Measurements from ENCODE around the gene POGK. TPM values are rescaled to one million over a fixed set of nuclear protein-coding genes. Genes with fewer than 3 reads are reported as not detected.

POGK gene
- polyA plus RNA-seq, 1 donor from 2014 or later: 39.3 TPM

DNA sequence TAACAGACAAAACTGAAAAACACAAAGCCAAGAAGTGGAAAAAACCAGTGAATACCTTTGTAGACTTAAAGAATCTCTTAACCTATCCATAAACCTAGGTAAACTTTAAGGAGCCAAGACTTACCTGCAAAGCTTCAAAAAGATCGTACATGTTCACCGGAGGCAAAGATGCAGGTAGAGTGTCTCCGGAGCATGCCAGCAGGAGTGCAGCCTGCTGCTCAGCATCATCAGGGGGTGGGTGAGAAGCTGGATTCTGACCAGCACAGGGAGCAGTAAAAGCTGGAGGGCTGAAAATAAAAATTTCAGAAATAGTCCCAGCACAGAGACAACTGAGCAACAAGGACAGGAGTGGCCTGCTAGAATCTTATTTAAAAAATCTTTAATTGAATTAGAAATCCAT lies 18.7 kb downstream of the POGK start:
- Histone ChIP-seq H3K4me3 (ENCODE audit: low read length) (no peak overlapping the region), H3K27me3 (ENCODE audit: insufficient read depth, low read depth, low read length) (no peaks in the 10 kb centered on the region), H3F3A (ENCODE audit: insufficient read depth, low read length, poor library complexity, severe bottlenecking) (no peaks in the 10 kb centered on the region), H2AFZ (ENCODE audit: low read depth, low read length) (no peak overlapping the region), H3K9me2 (ENCODE audit: insufficient read depth, low read length) (no peaks in the 10 kb centered on the region), H3K79me2 (replicated peaks; ENCODE audit: insufficient read depth, low read length) (no peaks in the 10 kb centered on the region), H3K27ac (ENCODE audit: low read length) (no peak overlapping the region), H3K36me3 (ENCODE audit: insufficient read depth, low read length) (peaks cover 11% of the 10 kb centered on the region), H3K9me3 (ENCODE audit: low read length) (no peaks in the 10 kb centered on the region), H4K20me1 (ENCODE audit: insufficient read depth) (no peaks in the 10 kb centered on the region), H3K4me2 (ENCODE audit: low read length) (no peak overlapping the region), H3K9ac (ENCODE audit: low read length) (no peak overlapping the region)
- TF ChIP-seq POLR2AphosphoS5 (IDR thresholded peaks at IDR 0.05) (no peak), SMC3 (conservative IDR thresholded peaks at IDR 0.05; ENCODE audit: poor library complexity) (no peak), RAD21 (conservative IDR thresholded peaks at IDR 0.05) (no peak), EZH2 (IDR thresholded peaks at IDR 0.05; ENCODE audit: borderline replicate concordance, insufficient read depth, low read length, poor library complexity, severe bottlenecking) (no peak), EP300 (conservative IDR thresholded peaks at IDR 0.05; ENCODE audit: poor library complexity, severe bottlenecking) (no peak), MXI1 (conservative IDR thresholded peaks at IDR 0.05; ENCODE audit: poor library complexity, severe bottlenecking) (no peak), TAF1 (IDR thresholded peaks at IDR 0.05; ENCODE audit: low read depth) (no peak)
- TF ChIP-seq, protein P1, sequence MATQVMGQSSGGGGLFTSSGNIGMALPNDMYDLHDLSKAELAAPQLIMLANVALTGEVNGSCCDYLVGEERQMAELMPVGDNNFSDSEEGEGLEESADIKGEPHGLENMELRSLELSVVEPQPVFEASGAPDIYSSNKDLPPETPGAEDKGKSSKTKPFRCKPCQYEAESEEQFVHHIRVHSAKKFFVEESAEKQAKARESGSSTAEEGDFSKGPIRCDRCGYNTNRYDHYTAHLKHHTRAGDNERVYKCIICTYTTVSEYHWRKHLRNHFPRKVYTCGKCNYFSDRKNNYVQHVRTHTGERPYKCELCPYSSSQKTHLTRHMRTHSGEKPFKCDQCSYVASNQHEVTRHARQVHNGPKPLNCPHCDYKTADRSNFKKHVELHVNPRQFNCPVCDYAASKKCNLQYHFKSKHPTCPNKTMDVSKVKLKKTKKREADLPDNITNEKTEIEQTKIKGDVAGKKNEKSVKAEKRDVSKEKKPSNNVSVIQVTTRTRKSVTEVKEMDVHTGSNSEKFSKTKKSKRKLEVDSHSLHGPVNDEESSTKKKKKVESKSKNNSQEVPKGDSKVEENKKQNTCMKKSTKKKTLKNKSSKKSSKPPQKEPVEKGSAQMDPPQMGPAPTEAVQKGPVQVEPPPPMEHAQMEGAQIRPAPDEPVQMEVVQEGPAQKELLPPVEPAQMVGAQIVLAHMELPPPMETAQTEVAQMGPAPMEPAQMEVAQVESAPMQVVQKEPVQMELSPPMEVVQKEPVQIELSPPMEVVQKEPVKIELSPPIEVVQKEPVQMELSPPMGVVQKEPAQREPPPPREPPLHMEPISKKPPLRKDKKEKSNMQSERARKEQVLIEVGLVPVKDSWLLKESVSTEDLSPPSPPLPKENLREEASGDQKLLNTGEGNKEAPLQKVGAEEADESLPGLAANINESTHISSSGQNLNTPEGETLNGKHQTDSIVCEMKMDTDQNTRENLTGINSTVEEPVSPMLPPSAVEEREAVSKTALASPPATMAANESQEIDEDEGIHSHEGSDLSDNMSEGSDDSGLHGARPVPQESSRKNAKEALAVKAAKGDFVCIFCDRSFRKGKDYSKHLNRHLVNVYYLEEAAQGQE (IDR thresholded peaks at IDR 0.05; ENCODE audit: borderline replicate concordance): no peak
- TF ChIP-seq, protein P2, sequence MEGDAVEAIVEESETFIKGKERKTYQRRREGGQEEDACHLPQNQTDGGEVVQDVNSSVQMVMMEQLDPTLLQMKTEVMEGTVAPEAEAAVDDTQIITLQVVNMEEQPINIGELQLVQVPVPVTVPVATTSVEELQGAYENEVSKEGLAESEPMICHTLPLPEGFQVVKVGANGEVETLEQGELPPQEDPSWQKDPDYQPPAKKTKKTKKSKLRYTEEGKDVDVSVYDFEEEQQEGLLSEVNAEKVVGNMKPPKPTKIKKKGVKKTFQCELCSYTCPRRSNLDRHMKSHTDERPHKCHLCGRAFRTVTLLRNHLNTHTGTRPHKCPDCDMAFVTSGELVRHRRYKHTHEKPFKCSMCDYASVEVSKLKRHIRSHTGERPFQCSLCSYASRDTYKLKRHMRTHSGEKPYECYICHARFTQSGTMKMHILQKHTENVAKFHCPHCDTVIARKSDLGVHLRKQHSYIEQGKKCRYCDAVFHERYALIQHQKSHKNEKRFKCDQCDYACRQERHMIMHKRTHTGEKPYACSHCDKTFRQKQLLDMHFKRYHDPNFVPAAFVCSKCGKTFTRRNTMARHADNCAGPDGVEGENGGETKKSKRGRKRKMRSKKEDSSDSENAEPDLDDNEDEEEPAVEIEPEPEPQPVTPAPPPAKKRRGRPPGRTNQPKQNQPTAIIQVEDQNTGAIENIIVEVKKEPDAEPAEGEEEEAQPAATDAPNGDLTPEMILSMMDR (IDR thresholded peaks at IDR 0.05; ENCODE audit: poor library complexity, severe bottlenecking): no peak

DNA sequence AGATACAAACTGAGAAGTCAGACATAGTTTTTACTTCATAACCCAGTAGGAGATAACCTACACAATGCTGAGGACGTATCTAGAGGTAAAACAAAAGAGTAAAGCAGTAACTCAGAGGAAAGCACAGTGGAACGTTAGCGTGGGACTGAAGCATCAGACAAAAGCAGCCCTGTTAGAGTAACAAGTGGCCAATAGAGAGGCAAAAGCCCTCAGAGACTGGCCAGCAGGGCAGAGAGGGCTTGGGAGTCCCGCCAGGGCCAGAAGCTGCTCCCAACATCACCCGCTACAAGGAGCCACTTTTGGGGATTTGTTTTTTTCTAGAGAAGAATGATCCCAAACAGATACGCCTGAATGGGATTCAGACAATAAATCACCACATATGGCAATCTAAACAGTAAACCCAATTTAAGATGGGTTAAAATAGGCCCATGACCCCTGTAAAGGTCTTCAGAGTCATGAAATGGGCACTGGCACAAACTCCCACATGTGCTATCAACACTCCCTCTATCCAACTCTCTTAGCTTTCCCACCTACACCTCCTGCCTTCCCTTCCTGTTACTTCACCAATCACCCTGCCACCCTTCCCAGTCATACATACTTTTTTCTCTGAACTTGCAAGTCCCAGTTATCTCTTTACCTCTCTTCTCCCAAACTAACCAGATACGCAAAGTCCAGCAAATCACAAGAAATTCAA lies 19.6 kb downstream of the POGK start:
- Histone ChIP-seq H3K27ac (ENCODE audit: low read length) (no peak overlapping the region), H3K4me2 (ENCODE audit: low read length) (no peak overlapping the region), H3K27me3 (ENCODE audit: insufficient read depth, low read depth, low read length) (no peaks in the 10 kb centered on the region), H3K4me3 (ENCODE audit: low read length) (no peak overlapping the region), H4K20me1 (ENCODE audit: insufficient read depth) (no peaks in the 10 kb centered on the region), H3F3A (ENCODE audit: insufficient read depth, low read length, poor library complexity, severe bottlenecking) (no peaks in the 10 kb centered on the region), H3K79me2 (replicated peaks; ENCODE audit: insufficient read depth, low read length) (peaks cover 4% of the 10 kb centered on the region), H2AFZ (ENCODE audit: low read depth, low read length) (no peak overlapping the region), H3K9me2 (ENCODE audit: insufficient read depth, low read length) (no peaks in the 10 kb centered on the region), H3K9me3 (ENCODE audit: low read length) (no peaks in the 10 kb centered on the region), H3K9ac (ENCODE audit: low read length) (no peak overlapping the region), H3K36me3 (ENCODE audit: insufficient read depth, low read length) (peaks cover 14% of the 10 kb centered on the region)
- TF ChIP-seq RAD21 (conservative IDR thresholded peaks at IDR 0.05): no peak
- TF ChIP-seq, protein P1 (IDR thresholded peaks at IDR 0.05; ENCODE audit: borderline replicate concordance): no peak
- no peak for TF ChIP-seq EP300 (conservative IDR thresholded peaks at IDR 0.05; ENCODE audit: poor library complexity, severe bottlenecking)
- no peak for TF ChIP-seq EZH2 (IDR thresholded peaks at IDR 0.05; ENCODE audit: borderline replicate concordance, insufficient read depth, low read length, poor library complexity, severe bottlenecking)
- no peak for TF ChIP-seq MXI1 (conservative IDR thresholded peaks at IDR 0.05; ENCODE audit: poor library complexity, severe bottlenecking)
- no peak for TF ChIP-seq POLR2AphosphoS5 (IDR thresholded peaks at IDR 0.05)
- TF ChIP-seq TAF1 (IDR thresholded peaks at IDR 0.05; ENCODE audit: low read depth): no peak
- no peak for TF ChIP-seq SMC3 (conservative IDR thresholded peaks at IDR 0.05; ENCODE audit: poor library complexity)
- TF ChIP-seq, protein P2 (IDR thresholded peaks at IDR 0.05; ENCODE audit: poor library complexity, severe bottlenecking): no peak
